ENCODE results near the gene VPREB3.
A peak's percentile ranks its signal among the peaks of the same experiment; 100 is the strongest.

Gene VPREB3

GRCh38 chr22:23787910-23788309, 33.7 kb upstream of the VPREB3 start:
- no peak for DNase-seq (ENCODE audit: low read depth in 2 of 2)
- H3K4me3 ChIP-seq (replicated peaks in 1 of 2; ENCODE audit: low read depth in 2 of 2, low read length in 2 of 2) = peak overlapping the region; percentile 71 to 94
- TF ChIP-seq CTCF (IDR thresholded peaks at IDR 0.05; ENCODE audit: low read depth, low read length) = no peak

GRCh38 chr22:23787600-23787896, 33.3 kb upstream of the VPREB3 start:
- TF ChIP-seq CTCF (IDR thresholded peaks at IDR 0.05; ENCODE audit: low read depth, low read length) = no peak
- DNase-seq (ENCODE audit: low read depth in 2 of 2) = no peak
- H3K4me3 ChIP-seq (replicated peaks in 1 of 2; ENCODE audit: low read depth in 2 of 2, low read length in 2 of 2) = peak overlapping the region; percentile 71 to 94

- peak within 1 kb of the TSS; percentile 71 to 94 for H3K4me3 ChIP-seq (replicated peaks in 1 of 2; ENCODE audit: low read depth in 2 of 2, low read length in 2 of 2)
- TF ChIP-seq CTCF (IDR thresholded peaks at IDR 0.05; ENCODE audit: low read depth, low read length) = no peak
Observed at GRCh38 chr22:23786752-23787599, 32.8 kb upstream of the VPREB3 start, which contains the start of gene SMARCB1. Gene SMARCB1 (plus strand): TSS chr22:23786966. CDS start chr22:23787170, 204 bp downstream.

GRCh38 chr22:23786261-23786710, 32.1 kb upstream of the VPREB3 start:
- no peak for DNase-seq (ENCODE audit: low read depth in 2 of 2)
- no peak for TF ChIP-seq CTCF (IDR thresholded peaks at IDR 0.05; ENCODE audit: low read depth, low read length)
- H3K4me3 ChIP-seq (replicated peaks in 1 of 2; ENCODE audit: low read depth in 2 of 2, low read length in 2 of 2) = peak overlapping the region in 1 of 2 donors; percentile 94

More at GRCh38 chr22:23786752-23787599, 32.8 kb upstream of the VPREB3 start, which contains the start of gene SMARCB1:
- DNase-seq (ENCODE audit: low read depth in 2 of 2) = peak; percentile 93 to 94

GRCh38 chr22:23784215-23784732, 30.0 kb upstream of the VPREB3 start:
- DNase-seq (ENCODE audit: low read depth in 2 of 2) = no peak
- TF ChIP-seq CTCF (IDR thresholded peaks at IDR 0.05; ENCODE audit: low read depth, low read length) = no peak
- H3K4me3 ChIP-seq (replicated peaks in 1 of 2; ENCODE audit: low read depth in 2 of 2, low read length in 2 of 2) = no peak overlapping the region

GRCh38 chr22:23783265-23784150, 29.3 kb upstream of the VPREB3 start:
- no peak for TF ChIP-seq CTCF (IDR thresholded peaks at IDR 0.05; ENCODE audit: low read depth, low read length)
- H3K4me3 ChIP-seq (replicated peaks in 1 of 2; ENCODE audit: low read depth in 2 of 2, low read length in 2 of 2) = no peak overlapping the region
- DNase-seq (ENCODE audit: low read depth in 2 of 2) = no peak
